Mesendoderm (in vitro differentiated cells): Measurements from ENCODE around the gene GDAP1L1.

Source experiments
- DNase-seq: peaks from one replicate; pipeline ENCODE4 v3.0.0; 2013
- H2AK5ac ChIP-seq: 2 replicates; pipeline ENCODE4 v1.6.1; 2013; ENCODE audit warnings: low read length, inconsistent platforms
- H2BK120ac ChIP-seq: 2 replicates; pipeline ENCODE4 v1.6.1; 2013; ENCODE audit warnings: low read depth, mild to moderate bottlenecking, low read length, moderate library complexity, mixed read lengths
- H2BK15ac ChIP-seq: replicated peaks from 2 replicates; pipeline ENCODE4 v1.6.1; 2013; ENCODE audit warnings: low read depth, mild to moderate bottlenecking, moderate library complexity
- H2BK5ac ChIP-seq: 2 replicates; pipeline ENCODE4 v1.6.1; 2013; ENCODE audit warnings: low read length, inconsistent platforms
- H3K18ac ChIP-seq: 2 replicates; pipeline ENCODE4 v1.6.1; 2013; ENCODE audit warnings: mild to moderate bottlenecking, low read length, mixed read lengths
- H3K23ac ChIP-seq: one replicate; pipeline ENCODE4 v1.6.1; 2013; ENCODE audit warnings: low read length
- H3K27ac ChIP-seq: 2 replicates; pipeline ENCODE4 v1.5.1; 2013; ENCODE audit warnings: low read depth, mild to moderate bottlenecking, inconsistent platforms, low read length, moderate library complexity
- H3K27me3 ChIP-seq: 2 replicates; pipeline ENCODE4 v1.6.1; 2013; ENCODE audit warnings: low read length, control low read depth, mild to moderate bottlenecking, inconsistent platforms; ENCODE audit not compliant: insufficient read depth, poor library complexity
- H3K36me3 ChIP-seq: 2 replicates; pipeline ENCODE4 v1.6.1; 2013; ENCODE audit warnings: low read length, inconsistent platforms; ENCODE audit not compliant: control insufficient read depth, insufficient read depth
- H3K4ac ChIP-seq: one replicate; pipeline ENCODE4 v1.6.1; 2013; ENCODE audit warnings: low read depth, mild to moderate bottlenecking, low read length, moderate library complexity
- H3K4me1 ChIP-seq: 2 replicates; pipeline ENCODE4 v1.6.1; 2013; ENCODE audit warnings: low read depth, low read length, inconsistent platforms; ENCODE audit not compliant: control insufficient read depth
- H3K4me2 ChIP-seq: 2 replicates; pipeline ENCODE4 v1.6.1; 2013; ENCODE audit warnings: low read length
- H3K4me3 ChIP-seq: 2 replicates; pipeline ENCODE4 v1.5.1; 2013; ENCODE audit warnings: mild to moderate bottlenecking, low read length
- H3K56ac ChIP-seq: one replicate; pipeline ENCODE4 v1.6.1; 2013; ENCODE audit warnings: low read length
- H3K79me1 ChIP-seq: 2 replicates; pipeline ENCODE4 v1.6.1; 2013; ENCODE audit warnings: low read length, inconsistent platforms
- H3K79me2 ChIP-seq: 2 replicates; pipeline ENCODE4 v1.6.1; 2013; ENCODE audit warnings: mild to moderate bottlenecking, low read length; ENCODE audit not compliant: control insufficient read depth, insufficient read depth
- H3K9ac ChIP-seq: 2 replicates; pipeline ENCODE4 v1.6.1; 2013; ENCODE audit warnings: low read length, inconsistent platforms
- H4K5ac ChIP-seq: one replicate; pipeline ENCODE4 v1.6.1; 2013; ENCODE audit warnings: low read length
- H4K8ac ChIP-seq: one replicate; pipeline ENCODE4 v1.6.1; 2013; ENCODE audit warnings: low read depth, mild to moderate bottlenecking, control low read depth, low read length, moderate library complexity
- WGBS: extraction: QIAGEN DNeasy Blood & Tissue Kit; methylation state at CpG from one replicate; pipeline ENCODE4 v1.1.7; 2013; ENCODE audit warnings: low lambda C conversion rate, missing lambda C conversion rate; ENCODE audit not compliant: insufficient coverage; ENCODE audit errors: extremely low coverage; 5-methylcytosine and 5-hydroxymethylcytosine counted together

GDAP1L1 gene

GRCh38 chr20:44264287-44264686 is 17.2 kb downstream of the GDAP1L1 start:
- no peak overlapping the region for H4K8ac ChIP-seq
- no peak overlapping the region for H3K23ac ChIP-seq
- no peak overlapping the region for H2BK15ac ChIP-seq
- no peak overlapping the region for H3K56ac ChIP-seq
- H3K4ac ChIP-seq = no peak overlapping the region
- H3K79me2 ChIP-seq = no peaks in the 10 kb centered on the region
- no peak overlapping the region for H2AK5ac ChIP-seq
- no CpG with 5 or more reads among the region's 5 CpGs for WGBS
- no peaks in the 10 kb centered on the region for H3K27me3 ChIP-seq
- H2BK120ac ChIP-seq = no peak overlapping the region
- no peak overlapping the region for H3K27ac ChIP-seq
- no peak overlapping the region for H2BK5ac ChIP-seq
- H3K79me1 ChIP-seq = no peaks in the 10 kb centered on the region
- no peak overlapping the region for H3K4me3 ChIP-seq
- H3K9ac ChIP-seq = no peak overlapping the region
- H3K18ac ChIP-seq = no peak overlapping the region
- peak; percentile 61 for DNase-seq
- no peak overlapping the region for H3K4me2 ChIP-seq
- no peaks in the 10 kb centered on the region for H3K4me1 ChIP-seq
- H3K36me3 ChIP-seq = no peaks in the 10 kb centered on the region
- no peak overlapping the region for H4K5ac ChIP-seq

- Histone ChIP-seq H3K56ac (no peak overlapping the region), H3K79me2 (no peaks in the 10 kb centered on the region), H3K36me3 (no peaks in the 10 kb centered on the region), H2AK5ac (no peak overlapping the region), H3K79me1 (no peaks in the 10 kb centered on the region), H3K27me3 (no peaks in the 10 kb centered on the region), H3K27ac (no peak overlapping the region), H3K4me2 (no peak overlapping the region), H3K4me1 (no peaks in the 10 kb centered on the region), H3K18ac (no peak overlapping the region), H3K23ac (no peak overlapping the region), H4K5ac (no peak overlapping the region), H3K4me3 (no peak overlapping the region), H3K4ac (no peak overlapping the region), H2BK15ac (no peak overlapping the region), H3K9ac (no peak overlapping the region), H2BK120ac (no peak overlapping the region), H2BK5ac (no peak overlapping the region), H4K8ac (no peak overlapping the region)
- WGBS = no CpG with 5 or more reads among the region's 5 CpGs
- no peak for DNase-seq
Observed at GRCh38 chr20:44268802-44269201, 21.7 kb downstream of the GDAP1L1 start.

- Histone ChIP-seq H3K36me3 (no peaks in the 10 kb centered on the region), H2AK5ac (no peak overlapping the region), H3K56ac (no peak overlapping the region), H4K5ac (no peak overlapping the region), H3K4me3 (no peak overlapping the region), H3K79me1 (no peaks in the 10 kb centered on the region), H3K18ac (no peak overlapping the region), H3K4me2 (no peak overlapping the region), H3K9ac (no peak overlapping the region), H2BK15ac (no peak overlapping the region), H4K8ac (no peak overlapping the region), H2BK120ac (no peak overlapping the region), H3K27ac (no peak overlapping the region), H3K4ac (no peak overlapping the region), H3K79me2 (no peaks in the 10 kb centered on the region), H3K4me1 (no peaks in the 10 kb centered on the region), H2BK5ac (no peak overlapping the region), H3K23ac (no peak overlapping the region), H3K27me3 (no peaks in the 10 kb centered on the region)
- no CpG with 5 or more reads among the region's 14 CpGs for WGBS
- peak; percentile 57 for DNase-seq
Observed at GRCh38 chr20:44271915-44272663, 25.0 kb downstream of the GDAP1L1 start.

- H2BK15ac ChIP-seq = no peak overlapping the region
- no peak overlapping the region for H3K4me3 ChIP-seq
- H3K27ac ChIP-seq = no peak overlapping the region
- WGBS = no CpG with 5 or more reads among the region's 10 CpGs
- H3K36me3 ChIP-seq = no peaks in the 10 kb centered on the region
- no peaks in the 10 kb centered on the region for H3K27me3 ChIP-seq
- no peak overlapping the region for H3K18ac ChIP-seq
- no peak overlapping the region for H3K4ac ChIP-seq
- DNase-seq = no peak
- H2BK120ac ChIP-seq = no peak overlapping the region
- H3K9ac ChIP-seq = no peak overlapping the region
- no peaks in the 10 kb centered on the region for H3K79me2 ChIP-seq
- H3K4me1 ChIP-seq = no peaks in the 10 kb centered on the region
- H4K8ac ChIP-seq = no peak overlapping the region
- H3K56ac ChIP-seq = no peak overlapping the region
- H4K5ac ChIP-seq = no peak overlapping the region
- H2AK5ac ChIP-seq = no peak overlapping the region
- H3K4me2 ChIP-seq = no peak overlapping the region
- no peaks in the 10 kb centered on the region for H3K79me1 ChIP-seq
- no peak overlapping the region for H2BK5ac ChIP-seq
- H3K23ac ChIP-seq = no peak overlapping the region
Observed at GRCh38 chr20:44273231-44274215, 26.4 kb downstream of the GDAP1L1 start.

- WGBS = no CpG with 5 or more reads among the region's 11 CpGs
- Histone ChIP-seq H3K4me3 (no peak overlapping the region), H4K5ac (no peak overlapping the region), H3K79me2 (no peaks in the 10 kb centered on the region), H3K27ac (no peak overlapping the region), H3K4me2 (no peak overlapping the region), H2AK5ac (no peak overlapping the region), H2BK120ac (no peak overlapping the region), H3K27me3 (no peaks in the 10 kb centered on the region), H4K8ac (no peak overlapping the region), H2BK5ac (no peak overlapping the region), H2BK15ac (no peak overlapping the region), H3K9ac (no peak overlapping the region), H3K79me1 (no peaks in the 10 kb centered on the region), H3K4ac (no peak overlapping the region), H3K4me1 (no peaks in the 10 kb centered on the region), H3K56ac (no peak overlapping the region), H3K23ac (no peak overlapping the region), H3K36me3 (no peaks in the 10 kb centered on the region), H3K18ac (no peak overlapping the region)
- no peak for DNase-seq
Observed at GRCh38 chr20:44274303-44275017, 27.4 kb downstream of the GDAP1L1 start.
